Heart left ventricle (tissue), 16 donors: ENCODE data around the gene VPREB3. TPM values are rescaled to one million over a fixed set of nuclear protein-coding genes. Genes with fewer than 3 reads are reported as not detected.

Experiments used
- ATAC-seq, 4 donors: fragments of 200-7000 bp; cut with Tn5 transposase; one replicate each; pipeline ENCODE4 v1.9.1; 2020 to 2022; ENCODE audit warnings: moderate library complexity in 4 of 4, mild to moderate bottlenecking in 3 of 4, moderate number of reproducible peaks in 1 of 4
- DNase-seq, 5 donors: peaks; one replicate each; pipeline ENCODE4 v3.0.0-alpha.2; 2020
- H3K27ac ChIP-seq, 12 donors: fragments of 200-600 bp; sonication (generic) in 4 of 12; one replicate each; pipeline versions ENCODE4 v1.5.0 to v1.8.0; 2016 to 2022; ENCODE audit warnings: mild to moderate bottlenecking in 2 of 12
- H3K27me3 ChIP-seq, 9 donors: fragments of 200-600 bp; sonication (generic) in 2 of 9; one replicate each; pipeline versions ENCODE4 v1.5.1 to v1.8.0; 2016 to 2022; ENCODE audit warnings: mild to moderate bottlenecking in 3 of 9
- H3K36me3 ChIP-seq, 9 donors: fragments of 200-600 bp; sonication (generic) in 2 of 9; one replicate each; pipeline versions ENCODE4 v1.5.0 to v1.8.0; 2018 to 2022; ENCODE audit warnings: mild to moderate bottlenecking in 2 of 9
- H3K4me1 ChIP-seq, 12 donors: fragments of 200-600 bp; sonication (generic) in 4 of 12; one replicate each; pipeline versions ENCODE4 v1.5.0 to v1.8.0; 2016 to 2022; ENCODE audit warnings: mild to moderate bottlenecking in 3 of 12
- H3K4me3 ChIP-seq, 12 donors: fragments of 200-600 bp; sonication (generic) in 4 of 12; one replicate each; pipeline versions ENCODE4 v1.5.0 to v1.8.0; 2017 to 2022; ENCODE audit warnings: mild to moderate bottlenecking in 9 of 12, moderate library complexity in 4 of 12
- H3K9me3 ChIP-seq, 12 donors: fragments of 200-600 bp; sonication (generic) in 4 of 12; one replicate each; pipeline versions ENCODE4 v1.5.0 to v1.8.0; 2016 to 2022; ENCODE audit warnings: mild to moderate bottlenecking in 1 of 12
- POLR2A ChIP-seq, 2 donors: fragments of 450-650 bp; IDR thresholded peaks; one replicate each; pipeline ENCODE4 v1.6.1; 2017; ENCODE audit warnings: antibody characterized with exemption in 2 of 2, mild to moderate bottlenecking in 2 of 2, moderate library complexity in 2 of 2
- WGBS, 4 donors: extraction: QIAGEN DNeasy Blood & Tissue Kit in 2 of 4; methylation state at CpG; one replicate each; pipeline versions ENCODE4 v1.1.5 to v1.1.7; 2013 to 2018; 5-methylcytosine and 5-hydroxymethylcytosine counted together
- intact Hi-C, 10 donors: fragments of 100-400 bp; cut with DNase I; formaldehyde crosslinking; loops; one replicate each; pipeline versions ENCODE4 v1.11.1 to v1.14.2; 2022
- polyA plus RNA-seq, 2 donors: library from polyadenylated mRNA; stranded (reverse); fragments of 200-250 nt; gene quantifications; one replicate each; pipeline ENCODE4 v1.2.3, GENCODE V29; 2013
- total RNA-seq, 9 donors: library from RNA; depleted of rRNA in 2 of 9; stranded (reverse); fragments of >200 nt in 2 of 9; fragmentation: NEBNext Ultra II Directional in 3 of 9; extraction: Animal tissue kit (Norgen Biotek cat#: 25700) in 3 of 9; gene quantifications; one replicate each; pipeline versions ENCODE4 v1.1.0 to v1.2.4, GENCODE V29; 2016 to 2023
- TF ChIP-seq, protein P1 (sequence below), 12 donors: fragments of 200-600 bp; sonication (generic) in 4 of 12; IDR thresholded peaks; one replicate each; pipeline versions ENCODE4 v1.5.0 to v1.8.0; 2018 to 2022; ENCODE audit warnings: antibody characterized with exemption in 12 of 12, mild to moderate bottlenecking in 5 of 12
- donor health status: ischemic (EF 13 %, LVEDD 7.1; RV severe dilation, severe dysfunction).
- donor health status: healthy with polysubstance abuse.
- donor health status: DM: no; HTN: yes; CAD: no.
- donor health status: DM: no; HTN: no; CAD: no.
- donor health status: ischemic (EF 25% LVEDD 6.9; RV normal size, moderate dysfunction).
- donor health status: ischemic (EF 25% LVEDD 5.7; RV mildly dilated, moderate dysfunction).
- donor health status: healthy.
- donor health status: DM: yes; HTN: yes; CAD: no.
- donor health status: ischemic (EF 35%, LVEDD 5.7; RV mildly dilated, moderate dysfunction).
- donor health status: nonischemic (EF 11% LVEDD 7.7; RV severe dilation, severe dysfunction).
- donor health status: DM: yes; HTN: yes; CAD: no.
- donor health status: PGD.
- donor health status: ischemic (EF 29% LVEDD 5.4; RV normal size, mild dysfunction).
- donor health status: nonischemic (EF 23%, LVEDD 6.1; RV moderate dilation, normal function).

The VPREB3 gene
- total and polyA plus RNA-seq, 11 donors: 0.63 to 3.2 (median 0.77) TPM; not detected in 3

GRCh38 chr22:23713696-23714595 is 40.3 kb downstream of the VPREB3 start:
- 90 to 96% (median 91%) methylated on average over 24 to 28 of the region's 28 CpGs for WGBS, 4 donors
- H3K36me3 ChIP-seq: peaks cover 0 to 59% (median 49%) of the 10 kb centered on the region in 9 donors
- DNase-seq: no peak
- H3K4me3 ChIP-seq: no peak overlapping the region
- H3K27me3 ChIP-seq: no peaks in the 10 kb centered on the region
- peaks cover 0 to 19% (median 10%) of the 10 kb centered on the region in 12 donors for H3K4me1 ChIP-seq
- intact Hi-C loops: no loop called here
- H3K27ac ChIP-seq: no peak overlapping the region
- H3K9me3 ChIP-seq: no peaks in the 10 kb centered on the region
- TF ChIP-seq, protein P1, sequence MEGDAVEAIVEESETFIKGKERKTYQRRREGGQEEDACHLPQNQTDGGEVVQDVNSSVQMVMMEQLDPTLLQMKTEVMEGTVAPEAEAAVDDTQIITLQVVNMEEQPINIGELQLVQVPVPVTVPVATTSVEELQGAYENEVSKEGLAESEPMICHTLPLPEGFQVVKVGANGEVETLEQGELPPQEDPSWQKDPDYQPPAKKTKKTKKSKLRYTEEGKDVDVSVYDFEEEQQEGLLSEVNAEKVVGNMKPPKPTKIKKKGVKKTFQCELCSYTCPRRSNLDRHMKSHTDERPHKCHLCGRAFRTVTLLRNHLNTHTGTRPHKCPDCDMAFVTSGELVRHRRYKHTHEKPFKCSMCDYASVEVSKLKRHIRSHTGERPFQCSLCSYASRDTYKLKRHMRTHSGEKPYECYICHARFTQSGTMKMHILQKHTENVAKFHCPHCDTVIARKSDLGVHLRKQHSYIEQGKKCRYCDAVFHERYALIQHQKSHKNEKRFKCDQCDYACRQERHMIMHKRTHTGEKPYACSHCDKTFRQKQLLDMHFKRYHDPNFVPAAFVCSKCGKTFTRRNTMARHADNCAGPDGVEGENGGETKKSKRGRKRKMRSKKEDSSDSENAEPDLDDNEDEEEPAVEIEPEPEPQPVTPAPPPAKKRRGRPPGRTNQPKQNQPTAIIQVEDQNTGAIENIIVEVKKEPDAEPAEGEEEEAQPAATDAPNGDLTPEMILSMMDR (IDR thresholded peaks at IDR 0.05): no peak
- no peak for TF ChIP-seq POLR2A (IDR thresholded peaks at IDR 0.05)
- ATAC-seq: no peak

GRCh38 chr22:23712256-23712655 is 42.0 kb downstream of the VPREB3 start:
- DNase-seq (no peak), ATAC-seq (no peak)
- Histone ChIP-seq H3K4me3 (no peak overlapping the region), H3K9me3 (no peaks in the 10 kb centered on the region), H3K27ac (no peak overlapping the region), H3K36me3 (peaks cover 0 to 76% (median 66%) of the 10 kb centered on the region in 9 donors), H3K4me1 (peaks cover 0 to 16% (median 8%) of the 10 kb centered on the region in 12 donors), H3K27me3 (no peaks in the 10 kb centered on the region)
- 88 to 94% (median 93%) methylated on average over 12 of the region's 12 CpGs for WGBS, 4 donors
- TF ChIP-seq, protein P1 (IDR thresholded peaks at IDR 0.05): no peak
- no peak for TF ChIP-seq POLR2A (IDR thresholded peaks at IDR 0.05)
- intact Hi-C loops: no loop called here

DNA sequence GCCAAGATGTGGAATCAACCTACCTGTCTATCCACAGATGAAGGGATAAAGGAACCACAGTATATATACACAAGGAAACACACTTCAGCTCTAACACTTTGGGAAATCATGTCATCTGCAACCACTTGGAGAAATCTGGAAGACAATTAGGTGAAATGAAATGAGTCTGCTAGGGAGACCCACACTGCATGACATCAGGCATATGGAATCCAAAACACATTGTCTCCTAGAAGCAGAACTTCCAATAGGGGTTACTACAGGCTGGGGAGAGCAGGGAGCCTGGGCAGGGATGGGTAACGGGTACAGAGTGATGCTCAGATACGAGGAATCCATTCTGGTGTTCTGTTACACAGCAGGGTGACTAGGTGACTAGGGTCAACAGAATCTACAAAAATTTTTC is 45.1 kb downstream of the VPREB3 start:
- no peaks in the 10 kb centered on the region for H3K4me1 ChIP-seq
- peaks cover 0 to 100% (median 94%) of the 10 kb centered on the region in 9 donors for H3K36me3 ChIP-seq
- ATAC-seq (no peak), DNase-seq (no peak)
- WGBS, 4 donors: 77 to 94% (median 89%) methylated on average over 2 of the region's 2 CpGs
- H3K9me3 ChIP-seq: no peaks in the 10 kb centered on the region
- intact Hi-C loops: no loop called here
- H3K27ac ChIP-seq: no peak overlapping the region
- no peaks in the 10 kb centered on the region for H3K27me3 ChIP-seq
- TF ChIP-seq, protein P1 (IDR thresholded peaks at IDR 0.05): no peak
- no peak for TF ChIP-seq POLR2A (IDR thresholded peaks at IDR 0.05)
- no peak overlapping the region for H3K4me3 ChIP-seq

GRCh38 chr22:23708270-23708669 is 46.0 kb downstream of the VPREB3 start:
- DNase-seq (no peak), ATAC-seq (no peak)
- WGBS, 4 donors: 90 to 96% (median 92%) methylated on average over 1 of the region's 1 CpG
- Histone ChIP-seq H3K27me3 (no peaks in the 10 kb centered on the region), H3K36me3 (peaks cover 0 to 100% (median 98%) of the 10 kb centered on the region in 9 donors), H3K9me3 (no peaks in the 10 kb centered on the region), H3K4me3 (no peak overlapping the region), H3K4me1 (no peaks in the 10 kb centered on the region), H3K27ac (no peak overlapping the region)
- TF ChIP-seq POLR2A (IDR thresholded peaks at IDR 0.05): no peak
- TF ChIP-seq, protein P1 (IDR thresholded peaks at IDR 0.05): no peak
- intact Hi-C loops: no loop called here
